Calu3 (cell line): ENCODE measurements around the gene DPM2. TPM values are rescaled to one million over a fixed set of nuclear protein-coding genes. Genes with fewer than 3 reads are reported as not detected.
A peak's percentile ranks its signal among the peaks of the same experiment; 100 is the strongest.

ENCODE experiments used
- BruUV-seq: library from RNA; stranded (reverse); fragments of 400-500 nt; replicated peaks from 2 replicates; lab custom pipeline; 2021; lab: Mats Ljungman, UMichigan
- CTCF ChIA-PET: fragments of 300-600 bp; sonication (Branson Sonifier 250); formaldehyde crosslinking; loops from one replicate; lab custom pipeline; 2022; ENCODE audit warnings: antibody characterized with exemption; lab: Charles Lee
- DNase-seq: peaks from one replicate; pipeline ENCODE4 v3.0.0; 2022
- H3K27ac Mint-ChIP-seq: one replicate; pipeline ENCODE4 v1.8.0; 2022; ENCODE audit warnings: mixed read lengths; ENCODE audit not compliant: unreplicated experiment
- H3K27me3 Mint-ChIP-seq: one replicate; pipeline ENCODE4 v1.8.0; 2022; ENCODE audit warnings: mixed read lengths; ENCODE audit not compliant: unreplicated experiment
- H3K36me3 Mint-ChIP-seq: one replicate; pipeline ENCODE4 v1.8.0; 2022; ENCODE audit warnings: mild to moderate bottlenecking, moderate library complexity, mixed read lengths; ENCODE audit not compliant: insufficient read depth, unreplicated experiment
- H3K4me1 Mint-ChIP-seq: one replicate; pipeline ENCODE4 v1.8.0; 2022; ENCODE audit warnings: mild to moderate bottlenecking, low read depth, mixed read lengths; ENCODE audit not compliant: unreplicated experiment
- H3K4me3 Mint-ChIP-seq: one replicate; pipeline ENCODE4 v1.8.0; 2022; ENCODE audit warnings: mild to moderate bottlenecking, low read depth, moderate library complexity, mixed read lengths; ENCODE audit not compliant: unreplicated experiment
- H3K9me3 Mint-ChIP-seq: one replicate; pipeline ENCODE4 v1.8.0; 2022; ENCODE audit warnings: low read depth, mixed read lengths; ENCODE audit not compliant: unreplicated experiment
- intact Hi-C: fragments of 100-400 bp; cut with micrococcal nuclease; formaldehyde crosslinking; loops from one replicate; pipeline ENCODE4 v1.10.0; 2022; ENCODE audit not compliant: unreplicated experiment
- total RNA-seq: library from RNA; stranded (reverse); gene quantifications from 2 replicates; pipeline ENCODE4 v1.2.3, GENCODE V29; 2022
- TF ChIP-seq, protein P1 (sequence below): fragments of 200-600 bp; IDR thresholded peaks from one replicate; pipeline ENCODE4 v1.8.0; 2022; ENCODE audit warnings: antibody characterized with exemption; ENCODE audit not compliant: unreplicated experiment

DPM2 gene
- total RNA-seq, 1 experiment from 2014 or later = 31.5 TPM

DNA sequence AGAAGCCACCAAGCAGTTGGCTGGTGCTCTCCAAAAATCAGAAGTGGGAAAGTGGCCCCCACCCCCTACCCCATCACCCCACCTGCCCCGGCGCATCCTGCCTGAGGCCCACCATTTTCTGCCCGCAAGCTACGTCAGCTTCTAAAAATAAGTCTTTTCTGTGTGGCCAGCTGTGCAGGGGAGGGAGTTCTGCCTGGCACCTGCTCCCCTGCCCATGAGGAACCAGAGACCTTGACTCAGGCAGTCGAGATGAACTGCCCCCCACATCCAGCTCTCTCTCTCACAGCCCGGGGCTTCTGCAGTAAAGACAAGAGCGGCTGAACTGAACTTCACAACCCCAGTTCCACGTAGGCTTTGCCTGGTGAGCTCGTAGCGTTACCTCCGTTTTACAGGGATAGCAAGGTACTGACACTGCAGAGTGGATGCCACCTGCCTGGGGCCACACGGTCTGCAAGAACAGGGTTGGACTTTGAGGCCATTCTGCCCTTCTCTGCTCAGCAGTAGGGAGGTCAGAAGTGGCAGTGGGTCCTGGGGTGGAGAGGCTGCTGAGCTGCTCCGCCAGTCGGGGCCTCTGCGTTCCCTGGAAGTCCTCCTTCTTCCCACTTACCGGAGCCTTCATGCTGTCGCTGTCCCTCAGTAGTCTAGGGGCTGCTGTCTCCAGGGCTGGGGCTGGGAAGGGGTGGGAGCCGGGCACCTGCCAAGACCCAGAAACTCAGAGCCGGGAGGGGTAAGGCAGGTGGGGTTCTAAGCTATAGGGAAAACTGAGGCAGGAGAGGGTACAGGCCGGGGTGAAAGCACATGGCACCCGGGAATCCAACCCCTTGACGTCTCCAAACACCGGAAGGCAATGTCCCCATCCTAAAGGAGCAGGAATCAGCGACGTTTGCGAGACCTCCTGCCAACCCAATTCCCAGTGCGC, 21.6 kb downstream of the DPM2 start:
- DNase-seq = no peak
- Mint-ChIP-seq H3K4me1 (peaks cover 13% of the 10 kb centered on the region), H3K36me3 (peaks cover 9% of the 10 kb centered on the region), H3K27me3 (no peaks in the 10 kb centered on the region), H3K27ac (no peak overlapping the region), H3K4me3 (peak overlapping the region; percentile 65), H3K9me3 (no peaks in the 10 kb centered on the region)
- TF ChIP-seq, protein P1, sequence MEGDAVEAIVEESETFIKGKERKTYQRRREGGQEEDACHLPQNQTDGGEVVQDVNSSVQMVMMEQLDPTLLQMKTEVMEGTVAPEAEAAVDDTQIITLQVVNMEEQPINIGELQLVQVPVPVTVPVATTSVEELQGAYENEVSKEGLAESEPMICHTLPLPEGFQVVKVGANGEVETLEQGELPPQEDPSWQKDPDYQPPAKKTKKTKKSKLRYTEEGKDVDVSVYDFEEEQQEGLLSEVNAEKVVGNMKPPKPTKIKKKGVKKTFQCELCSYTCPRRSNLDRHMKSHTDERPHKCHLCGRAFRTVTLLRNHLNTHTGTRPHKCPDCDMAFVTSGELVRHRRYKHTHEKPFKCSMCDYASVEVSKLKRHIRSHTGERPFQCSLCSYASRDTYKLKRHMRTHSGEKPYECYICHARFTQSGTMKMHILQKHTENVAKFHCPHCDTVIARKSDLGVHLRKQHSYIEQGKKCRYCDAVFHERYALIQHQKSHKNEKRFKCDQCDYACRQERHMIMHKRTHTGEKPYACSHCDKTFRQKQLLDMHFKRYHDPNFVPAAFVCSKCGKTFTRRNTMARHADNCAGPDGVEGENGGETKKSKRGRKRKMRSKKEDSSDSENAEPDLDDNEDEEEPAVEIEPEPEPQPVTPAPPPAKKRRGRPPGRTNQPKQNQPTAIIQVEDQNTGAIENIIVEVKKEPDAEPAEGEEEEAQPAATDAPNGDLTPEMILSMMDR = no peak
- CTCF ChIA-PET = interaction anchor here (0.6 to 1.6 kb wide), 4 partner anchors 14 to 181 kb away, joined by 3 to 10 read pairs (median 4); partner anchors contain the start of genes CDK9 and TOR2A
- BruUV-seq = no TSS peak
- intact Hi-C loops = no loop called here

- TF ChIP-seq, protein P1 = no peak
- intact Hi-C loops = no loop called here
- Mint-ChIP-seq H3K36me3 (peaks cover 14% of the 10 kb centered on the region), H3K27me3 (no peaks in the 10 kb centered on the region), H3K4me1 (peaks cover 13% of the 10 kb centered on the region), H3K9me3 (no peaks in the 10 kb centered on the region), H3K27ac (no peak overlapping the region), H3K4me3 (no peak overlapping the region)
- no peak for DNase-seq
- CTCF ChIA-PET = interaction anchor here (1.6 kb wide), 1 partner anchor 181 kb away, joined by 10 read pairs; the partner anchor contains the start of gene TOR2A
- BruUV-seq = no TSS peak
Observed at GRCh38 chr9:127915325-127915752, 22.3 kb downstream of the DPM2 start.

DNA sequence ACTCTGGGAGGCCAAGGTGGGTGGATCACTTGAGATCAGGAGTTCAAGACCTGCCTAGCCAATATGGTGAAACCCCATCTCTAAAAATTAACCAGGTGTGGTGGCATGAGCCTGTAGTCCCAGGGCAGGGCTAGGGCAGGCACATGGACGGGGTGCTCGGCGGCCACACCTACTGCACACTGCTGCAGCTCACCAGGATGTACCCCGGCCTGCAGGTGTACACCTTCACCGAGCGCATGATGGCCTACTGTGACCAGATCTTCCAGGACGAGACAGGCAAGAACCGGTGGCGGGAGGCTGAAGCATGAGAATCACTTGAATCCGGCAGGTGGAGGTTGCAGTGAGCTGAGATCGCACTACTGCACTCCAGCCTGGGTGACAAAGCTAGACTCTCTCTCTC, 24.0 kb downstream of the DPM2 start:
- Mint-ChIP-seq H3K27me3 (no peaks in the 10 kb centered on the region), H3K36me3 (peaks cover 5% of the 10 kb centered on the region), H3K27ac (no peak overlapping the region), H3K9me3 (no peaks in the 10 kb centered on the region), H3K4me3 (no peak overlapping the region), H3K4me1 (peaks cover 5% of the 10 kb centered on the region)
- TF ChIP-seq, protein P1 = no peak
- BruUV-seq = no TSS peak
- intact Hi-C loops = no loop called here
- DNase-seq = no peak
- CTCF ChIA-PET = no interaction called here

- DNase-seq = no peak
- no peak overlapping the region for H3K4me3 Mint-ChIP-seq
- peaks cover 5% of the 10 kb centered on the region for H3K36me3 Mint-ChIP-seq
- H3K27me3 Mint-ChIP-seq = no peaks in the 10 kb centered on the region
- CTCF ChIA-PET = no interaction called here
- H3K9me3 Mint-ChIP-seq = no peaks in the 10 kb centered on the region
- no peak overlapping the region for H3K27ac Mint-ChIP-seq
- TF ChIP-seq, protein P1 = no peak
- no TSS peak for BruUV-seq
- H3K4me1 Mint-ChIP-seq = no peaks in the 10 kb centered on the region
- intact Hi-C loops = no loop called here
Observed at GRCh38 chr9:127912882-127913281, 24.8 kb downstream of the DPM2 start.
